AG09319 (cell line): Measurements from ENCODE around the gene LMF2.

ENCODE experiments used
- DNase-seq: peaks from one replicate; pipeline ENCODE4 v3.0.0-alpha.2; 2010; ENCODE audit warnings: low read depth; ENCODE audit errors: extremely low read depth
- TF ChIP-seq, protein P1 (sequence below): IDR thresholded peaks from 2 replicates; pipeline ENCODE4 v1.5.1; 2011; ENCODE audit warnings: low read depth, mild to moderate bottlenecking, inconsistent platforms, low read length, moderate library complexity

The LMF2 gene

GRCh38 chr22:50504369-50505211 is 2.9 kb downstream of the LMF2 start:
- TF ChIP-seq, protein P1, sequence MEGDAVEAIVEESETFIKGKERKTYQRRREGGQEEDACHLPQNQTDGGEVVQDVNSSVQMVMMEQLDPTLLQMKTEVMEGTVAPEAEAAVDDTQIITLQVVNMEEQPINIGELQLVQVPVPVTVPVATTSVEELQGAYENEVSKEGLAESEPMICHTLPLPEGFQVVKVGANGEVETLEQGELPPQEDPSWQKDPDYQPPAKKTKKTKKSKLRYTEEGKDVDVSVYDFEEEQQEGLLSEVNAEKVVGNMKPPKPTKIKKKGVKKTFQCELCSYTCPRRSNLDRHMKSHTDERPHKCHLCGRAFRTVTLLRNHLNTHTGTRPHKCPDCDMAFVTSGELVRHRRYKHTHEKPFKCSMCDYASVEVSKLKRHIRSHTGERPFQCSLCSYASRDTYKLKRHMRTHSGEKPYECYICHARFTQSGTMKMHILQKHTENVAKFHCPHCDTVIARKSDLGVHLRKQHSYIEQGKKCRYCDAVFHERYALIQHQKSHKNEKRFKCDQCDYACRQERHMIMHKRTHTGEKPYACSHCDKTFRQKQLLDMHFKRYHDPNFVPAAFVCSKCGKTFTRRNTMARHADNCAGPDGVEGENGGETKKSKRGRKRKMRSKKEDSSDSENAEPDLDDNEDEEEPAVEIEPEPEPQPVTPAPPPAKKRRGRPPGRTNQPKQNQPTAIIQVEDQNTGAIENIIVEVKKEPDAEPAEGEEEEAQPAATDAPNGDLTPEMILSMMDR, result no peak
- DNase-seq, result no peak

DNA sequence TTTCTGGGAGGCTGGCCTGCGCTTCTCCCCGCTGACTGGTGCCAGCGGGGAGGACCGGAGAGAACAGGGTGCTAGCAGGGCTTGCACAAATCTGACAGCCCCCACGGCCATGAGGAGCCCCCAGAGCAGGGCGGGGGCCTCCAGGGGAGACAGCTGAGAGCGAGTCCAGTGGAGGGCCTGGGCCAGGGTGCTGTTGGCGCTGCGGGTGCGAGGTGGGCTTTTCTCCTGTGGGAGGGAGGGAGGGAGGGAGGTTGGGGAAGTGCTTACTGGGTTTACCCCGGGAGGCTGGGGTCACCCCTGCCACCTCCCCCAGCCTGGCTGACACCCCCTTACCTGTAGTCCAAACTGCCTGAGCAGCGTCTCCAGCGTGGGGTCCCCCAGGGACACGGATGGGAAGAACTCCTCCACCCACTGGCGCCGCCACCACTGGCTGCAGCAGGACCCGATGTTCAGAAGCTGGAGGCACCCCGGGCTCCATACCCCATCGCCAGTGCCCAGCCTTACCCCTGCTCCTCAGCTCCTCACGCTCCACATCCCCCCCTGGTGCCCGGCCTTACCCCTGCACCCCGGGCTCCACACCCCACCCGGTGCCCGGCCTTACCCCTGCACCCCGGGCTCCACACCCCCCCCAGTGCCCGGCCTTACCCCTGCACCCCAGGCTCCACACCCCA is 3.9 kb downstream of the LMF2 start:
- no peak for DNase-seq
- TF ChIP-seq, protein P1, result no peak; the same call in 1 of the 2 replicates

DNA sequence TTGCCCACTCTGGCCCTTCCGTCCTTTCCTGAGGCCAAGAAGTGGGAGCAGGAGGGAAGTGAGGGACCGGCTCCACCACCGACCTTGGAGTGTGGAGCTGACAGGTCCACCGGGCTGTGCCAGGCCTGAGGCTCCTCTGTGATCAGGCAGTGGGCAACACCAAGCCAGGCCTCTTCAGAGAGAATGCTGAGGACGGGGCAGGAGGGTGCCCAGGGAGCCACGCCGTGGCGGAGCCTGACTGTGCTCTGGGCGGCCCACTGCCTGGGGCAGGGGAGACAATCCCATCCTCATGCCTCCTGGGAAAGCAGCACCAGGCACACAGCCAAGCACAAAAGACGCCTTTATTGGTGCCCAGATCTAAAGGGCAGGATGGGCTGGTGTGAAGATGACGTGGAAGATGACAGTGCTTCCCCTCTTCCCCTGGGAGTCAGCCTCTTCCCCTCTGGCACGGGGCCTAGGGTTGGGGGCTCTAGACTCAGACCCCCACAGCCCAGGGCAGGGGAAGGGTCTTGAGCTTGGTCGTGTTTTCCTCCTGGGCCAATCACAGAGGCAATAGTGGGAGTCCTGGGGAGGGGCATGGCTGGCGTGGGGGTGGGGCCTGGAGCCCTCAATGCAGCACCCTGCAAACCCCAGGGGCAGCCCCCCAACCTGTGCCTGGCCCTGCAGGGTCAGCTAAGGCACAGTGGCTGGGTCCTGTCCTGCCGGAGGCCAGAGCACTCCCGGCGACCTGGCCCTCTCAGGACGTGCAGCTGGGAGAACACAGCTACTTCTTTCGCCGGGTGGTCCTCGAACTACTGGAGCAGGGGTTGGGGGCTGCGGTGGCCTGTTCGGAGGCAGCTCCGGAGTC is 4.7 kb downstream of the LMF2 start:
- no peak for DNase-seq
- TF ChIP-seq, protein P1, result no peak

DNA sequence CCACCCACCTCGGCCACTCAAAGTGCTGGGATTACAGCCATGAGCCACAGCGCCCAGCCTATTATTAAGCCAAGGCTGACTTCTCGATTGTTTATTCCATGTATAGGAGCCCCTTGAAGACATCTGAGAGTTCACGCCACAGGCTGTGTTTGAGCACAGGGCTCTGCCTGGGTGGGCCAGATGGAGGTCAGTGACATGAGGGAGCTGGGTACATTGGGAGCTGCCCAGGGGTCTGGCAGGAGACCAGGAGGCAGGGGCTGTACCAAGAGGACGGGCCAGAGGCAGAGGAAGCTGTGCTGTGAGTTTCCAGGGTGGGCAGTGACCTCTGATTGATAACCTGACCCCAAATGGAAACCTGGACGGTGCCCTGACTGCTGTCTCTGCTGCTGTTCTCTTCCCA is 5.4 kb downstream of the LMF2 start:
- no peak for DNase-seq

DNA sequence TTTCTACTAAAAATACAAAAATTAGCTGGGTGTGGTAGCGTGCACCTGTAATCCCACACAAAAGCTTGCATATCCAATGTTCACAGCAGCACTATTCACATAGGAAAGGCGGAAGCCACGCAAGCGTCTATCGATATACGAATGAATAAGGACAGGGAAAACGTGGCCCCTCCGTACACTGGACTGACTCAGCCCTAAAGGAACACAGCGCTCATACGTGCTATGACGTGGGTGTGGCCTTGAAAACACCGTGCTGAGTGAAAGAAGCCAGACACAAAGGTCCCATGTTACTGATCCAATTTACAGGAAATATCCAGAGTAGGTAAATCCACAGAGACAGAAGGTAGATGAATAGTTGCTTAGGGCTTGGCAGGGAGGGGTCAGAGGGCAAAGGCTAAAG is 7.0 kb downstream of the LMF2 start:
- TF ChIP-seq, protein P1, result no peak
- no peak for DNase-seq

More for the DNA sequence above, 5.4 kb downstream of the LMF2 start:
- TF ChIP-seq, protein P1, result no peak

DNA sequence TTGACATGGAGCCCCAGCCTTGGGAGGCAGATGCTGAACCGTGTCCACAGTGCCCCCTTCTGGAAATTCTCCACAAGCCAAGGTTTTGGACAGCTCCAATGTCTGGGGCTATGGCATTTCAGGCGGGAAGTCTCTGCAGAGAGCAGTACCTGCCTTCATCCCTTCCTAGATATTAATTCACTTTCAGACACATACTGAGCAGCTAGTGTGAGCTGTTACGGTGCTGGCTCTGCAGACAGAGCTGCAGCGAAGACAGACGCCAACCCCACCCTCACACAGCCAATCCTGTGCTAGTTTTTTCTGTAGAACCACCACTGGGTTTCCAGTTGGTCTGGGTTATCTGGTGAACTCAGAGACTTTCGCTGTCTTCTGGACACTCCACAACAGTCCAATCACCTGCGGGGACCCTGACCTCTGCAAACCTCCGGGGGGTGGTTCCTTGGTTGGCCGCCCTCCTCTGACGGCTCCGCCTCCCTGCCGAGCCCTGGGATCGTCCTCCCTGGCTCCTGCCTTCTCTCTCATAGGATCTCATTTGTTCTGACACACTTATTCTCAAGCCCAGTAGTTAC is 9.1 kb downstream of the LMF2 start:
- TF ChIP-seq, protein P1, result peak; percentile 66
- no peak for DNase-seq
